NCI-H2171 treated with DMSO at 0.1 percent for 48 hours (cell line): ENCODE data around the gene SLC4A2.

Source experiments
- DNase-seq: peaks from one replicate; lab custom pipeline; 2025; lab: John Stamatoyannopoulos, UW

SLC4A2 gene

GRCh38 chr7:151043959-151044358 is 15.4 kb upstream of the SLC4A2 start:
- DNase-seq: no peak

DNA sequence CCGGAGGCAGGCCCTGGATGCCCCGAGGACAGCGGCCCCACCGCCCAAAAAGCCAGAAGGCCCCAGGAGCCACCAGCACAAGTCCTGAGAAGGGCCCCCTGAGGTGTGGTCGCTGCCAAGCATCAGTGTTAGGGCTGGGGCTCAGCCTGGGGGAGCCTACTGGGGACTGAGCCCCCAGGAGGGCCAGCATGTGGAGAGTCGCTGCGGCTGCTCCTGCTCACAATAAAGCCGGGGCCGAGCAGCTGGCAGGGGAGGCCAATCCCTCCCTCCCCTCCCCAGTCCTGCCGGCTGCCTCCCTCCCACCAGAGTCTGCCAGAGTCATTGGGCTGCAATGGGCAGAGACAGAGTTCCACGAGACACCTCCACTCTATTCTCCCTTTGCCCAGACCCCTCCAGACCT is 14.1 kb upstream of the SLC4A2 start:
- DNase-seq: no peak

- DNase-seq: no peak
Measured at GRCh38 chr7:151045967-151046366, 13.4 kb upstream of the SLC4A2 start.

DNA sequence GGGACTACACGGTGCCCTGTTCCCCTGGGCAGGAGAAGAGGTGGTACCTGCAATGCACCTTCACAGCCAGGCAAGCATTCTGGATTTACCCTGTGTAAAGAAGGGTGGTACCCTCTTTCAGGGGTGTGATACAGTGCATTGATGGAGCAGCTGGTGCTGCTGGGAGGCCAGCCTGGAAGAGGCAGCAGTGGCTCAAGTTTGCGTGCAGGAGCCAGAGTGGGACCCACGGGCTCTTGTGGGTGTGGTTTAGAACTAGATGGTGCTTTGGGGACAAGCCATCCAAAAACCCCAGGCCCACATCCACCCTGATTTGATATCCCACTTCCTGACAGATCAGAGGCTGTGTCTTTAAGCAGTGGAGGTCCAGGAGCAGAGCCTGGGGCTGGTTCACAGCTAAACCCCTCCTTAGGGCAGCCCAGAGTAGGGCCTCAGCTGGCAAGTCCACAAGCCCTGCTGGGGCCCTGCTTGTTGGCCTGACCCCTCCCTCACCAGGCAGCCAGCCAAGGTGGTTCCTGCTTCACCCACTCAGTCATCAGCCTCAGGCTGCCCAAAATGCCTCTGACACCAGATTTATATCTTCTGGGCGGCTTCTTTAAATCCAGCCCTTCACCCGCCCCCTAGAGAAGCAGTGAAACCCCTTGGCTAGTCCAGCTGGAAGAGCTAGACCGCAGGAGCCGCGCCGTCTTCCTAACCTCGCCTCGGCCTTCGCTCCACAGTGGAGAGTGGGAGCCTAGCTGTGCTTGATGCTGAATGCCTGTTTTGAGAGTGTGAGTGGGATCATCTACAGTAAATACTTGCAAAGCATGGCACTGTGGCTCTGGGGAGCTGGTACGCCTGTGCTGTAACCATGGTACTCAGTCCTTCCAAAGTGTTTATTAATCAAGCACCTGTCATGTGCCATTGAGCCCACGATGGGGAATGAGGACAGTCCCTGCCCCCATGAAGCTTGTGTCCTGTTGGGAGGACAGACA is 12.5 kb upstream of the SLC4A2 start:
- no peak for DNase-seq

GRCh38 chr7:151047976-151048815 is 11.2 kb upstream of the SLC4A2 start, which contains the start of gene ASIC3:
Gene ASIC3, plus strand, starts transcription at chr7:151048531. Its CDS starts 355 bp downstream, at chr7:151048886.
- DNase-seq: peak; percentile 42

GRCh38 chr7:151048911-151049463 is 10.4 kb upstream of the SLC4A2 start:
- no peak for DNase-seq

DNA sequence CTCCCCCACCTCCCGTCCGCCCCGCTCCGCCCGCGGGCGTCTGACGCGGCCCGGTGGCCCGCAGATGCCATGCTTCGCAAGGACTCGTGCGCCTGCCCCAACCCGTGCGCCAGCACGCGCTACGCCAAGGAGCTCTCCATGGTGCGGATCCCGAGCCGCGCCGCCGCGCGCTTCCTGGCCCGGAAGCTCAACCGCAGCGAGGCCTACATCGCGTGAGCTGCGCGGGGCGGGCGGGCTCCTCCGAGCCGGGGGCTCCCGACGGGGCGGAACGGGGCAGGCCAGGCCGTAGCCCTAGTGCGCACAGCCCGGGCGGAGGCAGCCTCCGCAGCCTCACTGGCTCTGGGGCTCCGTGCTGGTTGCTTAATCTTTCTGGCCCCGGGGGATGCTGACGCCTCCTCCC is 8.3 kb upstream of the SLC4A2 start:
- no peak for DNase-seq

DNA sequence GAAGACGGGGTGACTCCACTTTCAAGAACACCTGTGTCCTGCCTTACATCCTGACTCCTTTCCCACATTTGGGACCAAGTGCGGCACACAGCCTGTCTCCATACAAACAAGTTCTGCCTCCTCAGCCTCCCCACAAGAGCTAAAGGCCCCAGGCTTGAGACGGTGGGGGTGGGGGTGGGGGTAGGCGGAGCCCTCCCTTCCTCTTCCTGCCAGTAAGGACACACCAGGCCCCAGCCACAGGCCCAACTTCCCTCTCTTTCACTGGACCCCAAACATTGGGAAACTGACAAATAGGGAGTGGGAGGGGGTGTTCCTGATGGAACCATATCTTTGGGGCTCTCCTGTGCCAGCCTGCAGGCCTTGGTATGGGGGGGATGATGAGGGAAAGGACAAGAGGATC is 6.3 kb upstream of the SLC4A2 start:
- no peak for DNase-seq

- DNase-seq: no peak
Measured at GRCh38 chr7:151053751-151054150, 5.6 kb upstream of the SLC4A2 start.

- DNase-seq: no peak
Measured at GRCh38 chr7:151056283-151056665, 3.1 kb upstream of the SLC4A2 start.

GRCh38 chr7:151056666-151057505 is 2.5 kb upstream of the SLC4A2 start:
- DNase-seq: no peak

DNA sequence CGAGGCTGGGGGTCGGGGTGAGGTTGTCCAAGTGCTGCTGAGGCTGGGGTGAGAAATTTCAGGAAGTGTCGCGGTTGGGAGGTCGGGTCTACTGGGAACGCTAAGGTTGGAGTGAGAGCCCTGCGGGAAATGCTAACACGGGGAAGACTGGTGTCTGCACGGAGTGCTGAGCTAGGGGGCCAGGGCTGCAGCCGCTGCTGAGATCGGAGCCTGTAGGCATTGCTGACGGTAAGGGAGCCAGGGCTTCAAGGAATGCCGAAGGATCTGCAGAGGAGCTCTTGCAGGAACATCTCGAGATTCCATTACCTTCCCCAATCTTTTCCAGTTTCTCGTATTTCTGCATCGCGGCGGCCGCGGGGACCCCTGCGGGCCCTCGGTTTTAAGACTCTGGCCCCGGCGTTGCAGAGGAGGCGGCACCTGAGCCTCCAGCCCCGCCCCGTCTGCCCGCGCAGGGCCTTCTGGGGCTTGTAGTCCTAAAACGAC is 1.8 kb upstream of the SLC4A2 start, which contains the start of gene CDK5:
Gene CDK5, minus strand, starts transcription at position 392 of the 483 bp plus-strand sequence. Its CDS starts 49 bp downstream, at position 343.
- DNase-seq: no peak

DNA sequence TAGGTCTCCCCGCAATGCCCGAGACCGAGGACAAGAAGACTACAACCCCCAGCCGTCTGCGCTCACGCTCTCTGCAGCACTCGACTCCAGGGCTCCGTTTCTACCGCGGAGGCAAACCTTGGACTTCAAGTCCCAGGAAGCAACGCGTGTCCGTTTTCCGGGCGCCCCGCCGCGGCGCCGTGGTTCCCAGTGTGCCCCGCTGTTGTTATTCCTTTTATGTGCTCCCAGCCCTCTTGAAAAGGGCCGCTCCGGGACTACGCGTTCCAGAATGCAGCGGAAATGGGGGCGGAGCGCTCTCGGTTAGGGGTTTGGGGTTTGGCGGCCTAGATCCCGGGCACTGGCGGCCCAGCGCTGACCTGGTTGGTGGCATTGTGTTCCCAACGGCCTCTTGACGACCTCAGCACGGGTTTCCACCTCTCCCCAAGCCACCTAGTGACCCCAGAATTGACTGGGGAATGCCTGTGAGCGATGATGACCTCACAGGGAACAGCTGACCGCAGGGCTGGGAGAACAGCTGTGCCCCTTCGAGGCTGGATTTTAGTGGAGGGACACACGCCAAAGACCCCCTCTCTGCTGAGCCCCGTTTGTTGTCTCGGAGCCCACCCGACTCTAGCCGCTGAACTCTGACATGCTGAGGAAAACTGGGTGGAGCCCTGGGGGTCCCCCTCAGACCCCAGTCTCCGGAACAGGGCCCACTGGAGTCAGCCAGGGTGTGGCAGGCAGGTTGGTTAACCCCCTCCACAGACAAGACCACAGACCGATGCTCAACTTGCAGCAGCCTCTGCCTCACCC is 1.2 kb upstream of the SLC4A2 start:
- peak; percentile 100 for DNase-seq

DNA sequence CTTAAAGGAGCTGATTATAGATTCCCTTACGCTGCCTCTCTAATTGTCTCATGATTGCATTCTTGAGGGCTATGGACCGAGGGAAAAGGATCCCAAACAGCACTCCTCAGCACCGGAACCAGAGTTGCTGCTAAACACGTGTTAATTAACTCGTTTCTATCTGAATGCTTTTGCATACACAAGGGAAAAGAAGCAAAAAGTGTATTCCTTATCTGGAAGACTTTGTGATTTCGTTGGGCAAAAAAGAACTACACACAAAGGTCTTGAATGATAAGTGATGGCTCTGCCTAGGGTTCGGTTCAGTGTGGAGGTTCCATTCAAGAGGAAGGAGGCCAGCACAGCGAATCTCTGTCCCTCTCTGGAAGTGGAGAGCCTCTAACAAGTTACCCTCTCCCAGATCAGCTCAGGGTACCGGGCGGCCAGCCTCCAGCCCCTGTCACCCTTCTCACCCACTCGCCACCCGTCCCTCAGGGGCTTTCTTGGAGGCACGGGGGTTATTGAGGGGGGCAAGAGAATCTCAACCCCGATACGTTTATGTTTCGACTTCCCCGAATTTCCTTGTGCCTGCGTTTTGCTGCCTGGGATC is 515 bp upstream of the SLC4A2 start:
- peak; percentile 30 for DNase-seq

- no peak for DNase-seq
Measured at GRCh38 chr7:151060113-151060415, 675 bp downstream of the SLC4A2 start.

GRCh38 chr7:151060416-151061212 is 1.2 kb downstream of the SLC4A2 start:
- peak; percentile 13 for DNase-seq

- DNase-seq: no peak
Measured at GRCh38 chr7:151061213-151062110, 2.1 kb downstream of the SLC4A2 start.

GRCh38 chr7:151062111-151062398 is 2.7 kb downstream of the SLC4A2 start:
- DNase-seq: no peak
